ENCODE results near the gene CCDC187. TPM values are rescaled to one million over a fixed set of nuclear protein-coding genes. Genes with fewer than 3 reads are reported as not detected.
"Not testable (repeated sequence)": the region's sequence is repeated elsewhere in the genome, so short reads cannot be mapped to it uniquely, and the experiment has no call there.

The CCDC187 gene
- polyA plus RNA-seq, 3 donors, result not detected

DNA sequence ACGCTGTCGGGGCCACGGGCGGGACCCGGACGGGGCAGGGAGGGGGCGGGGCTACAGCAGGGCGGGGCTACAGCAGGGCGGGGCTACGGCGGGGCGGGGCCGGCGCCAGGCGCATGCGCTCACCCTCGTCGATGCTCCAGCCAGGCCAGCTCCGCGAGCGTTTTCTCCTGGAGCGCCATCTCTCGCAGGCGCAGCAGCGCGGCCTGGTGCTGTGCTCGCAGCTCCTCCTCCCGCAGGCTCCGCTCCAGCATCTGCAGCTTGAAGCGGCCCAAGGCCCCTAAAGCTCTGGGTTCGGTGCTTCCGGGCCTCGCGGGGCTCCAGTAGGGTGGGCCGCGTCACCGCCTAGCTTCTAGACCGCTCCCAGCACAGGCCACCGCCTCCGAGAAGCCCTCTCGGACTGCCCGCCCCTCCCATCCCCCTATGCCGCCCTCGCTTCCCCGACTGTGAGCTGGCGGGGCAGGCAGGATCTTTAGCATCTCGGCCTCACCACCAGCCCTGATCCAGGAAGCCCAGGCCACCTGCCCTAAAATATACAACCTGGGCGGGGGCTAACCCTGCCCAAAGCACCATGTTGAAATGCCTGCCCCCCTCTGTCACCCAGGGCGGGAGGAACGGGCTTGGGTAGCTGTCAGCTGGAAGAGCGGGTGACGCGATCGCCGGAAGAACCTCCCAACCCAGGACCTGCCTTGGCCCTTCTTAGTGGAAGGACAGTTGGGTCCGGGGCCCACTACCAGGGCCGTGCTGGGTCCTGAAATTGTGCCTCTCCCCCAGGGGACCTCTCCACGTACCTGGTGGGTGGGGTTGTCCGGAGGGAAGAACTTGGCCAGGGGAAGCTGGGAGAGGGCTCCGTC, 36.4 kb downstream of the CCDC187 start:
- peak; percentile 76 to 80 (median 80) for DNase-seq
- TF ChIP-seq, protein P1, sequence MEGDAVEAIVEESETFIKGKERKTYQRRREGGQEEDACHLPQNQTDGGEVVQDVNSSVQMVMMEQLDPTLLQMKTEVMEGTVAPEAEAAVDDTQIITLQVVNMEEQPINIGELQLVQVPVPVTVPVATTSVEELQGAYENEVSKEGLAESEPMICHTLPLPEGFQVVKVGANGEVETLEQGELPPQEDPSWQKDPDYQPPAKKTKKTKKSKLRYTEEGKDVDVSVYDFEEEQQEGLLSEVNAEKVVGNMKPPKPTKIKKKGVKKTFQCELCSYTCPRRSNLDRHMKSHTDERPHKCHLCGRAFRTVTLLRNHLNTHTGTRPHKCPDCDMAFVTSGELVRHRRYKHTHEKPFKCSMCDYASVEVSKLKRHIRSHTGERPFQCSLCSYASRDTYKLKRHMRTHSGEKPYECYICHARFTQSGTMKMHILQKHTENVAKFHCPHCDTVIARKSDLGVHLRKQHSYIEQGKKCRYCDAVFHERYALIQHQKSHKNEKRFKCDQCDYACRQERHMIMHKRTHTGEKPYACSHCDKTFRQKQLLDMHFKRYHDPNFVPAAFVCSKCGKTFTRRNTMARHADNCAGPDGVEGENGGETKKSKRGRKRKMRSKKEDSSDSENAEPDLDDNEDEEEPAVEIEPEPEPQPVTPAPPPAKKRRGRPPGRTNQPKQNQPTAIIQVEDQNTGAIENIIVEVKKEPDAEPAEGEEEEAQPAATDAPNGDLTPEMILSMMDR (IDR thresholded peaks at IDR 0.05), result peak; percentile 18
- H4K20me1 ChIP-seq (ENCODE audit: insufficient read depth, low read length), result no peaks in the 10 kb centered on the region
- H3K4me2 ChIP-seq (replicated peaks; ENCODE audit: extremely low read depth, low read length, poor library complexity, severe bottlenecking), result peak overlapping the region; percentile 92
- H3K9me3 Mint-ChIP-seq, result peaks cover 0 to 4% (median 0%) of the 10 kb centered on the region in 7 donors
- H2AFZ ChIP-seq (ENCODE audit: insufficient read depth, low read depth, low read length, poor library complexity, severe bottlenecking), result peak overlapping the region; percentile 86
- H3K9me3 ChIP-seq (replicated peaks in 1 of 2; ENCODE audit: control insufficient read depth in 1 of 2, insufficient read depth in 1 of 2, low read length in 2 of 2), result no peaks in the 10 kb centered on the region
- peaks cover 17 to 29% of the 10 kb centered on the region in 2 donors for H3K4me1 ChIP-seq (ENCODE audit: control insufficient read depth in 1 of 2, insufficient read depth in 2 of 2, low read length in 2 of 2)
- H3K27me3 ChIP-seq (ENCODE audit: control insufficient read depth in 2 of 2, insufficient read depth in 2 of 2, low read length in 2 of 2), result peaks cover 0 to 4% of the 10 kb centered on the region in 2 donors
- peak overlapping the region; percentile 42 to 77 (median 57) for H3K4me3 ChIP-seq (replicated peaks in 1 of 3; ENCODE audit: low read depth in 2 of 3, low read length in 3 of 3)
- WGBS (ENCODE audit: insufficient coverage), result 5% methylated on average over 50 of the region's 60 CpGs
- no peaks in the 10 kb centered on the region for H3K79me2 ChIP-seq (ENCODE audit: insufficient read depth, low read length)
- peak overlapping the region; percentile 80 to 84 for H3K4me3 Mint-ChIP-seq
- no peaks in the 10 kb centered on the region for H3K36me3 Mint-ChIP-seq
- no peaks in the 10 kb centered on the region for H3K36me3 ChIP-seq (replicated peaks in 1 of 2; ENCODE audit: control insufficient read depth in 1 of 2, insufficient read depth in 2 of 2, low read length in 2 of 2)
- peak overlapping the region; percentile 48 to 56 for H3K27ac ChIP-seq (ENCODE audit: low read depth in 1 of 2, low read length in 2 of 2)
- intact Hi-C loops (cut with micrococcal nuclease), result loop anchor here in 1 of 2 donors (2.0 kb wide), 1 partner anchor 21 kb away; no protein-coding TSS in a partner anchor
- H3K9ac ChIP-seq (ENCODE audit: insufficient read depth, low read length, poor library complexity, severe bottlenecking), result peak overlapping the region; percentile 64
- peaks cover 20% of the 10 kb centered on the region for H3K4me1 Mint-ChIP-seq
- H3K27ac Mint-ChIP-seq, result peak overlapping the region in 6 of 7 donors; percentile 15 to 77 (median 51)
- H3K27me3 Mint-ChIP-seq (ENCODE audit: low read depth in 3 of 3), result peaks cover 4 to 15% (median 14%) of the 10 kb centered on the region in 3 donors

GRCh38 chr9:136266641-136267040, 37.3 kb downstream of the CCDC187 start:
- not testable (repeated sequence) for H4K20me1 ChIP-seq (ENCODE audit: insufficient read depth, low read length); H3K27ac ChIP-seq (ENCODE audit: low read depth in 1 of 2, low read length in 2 of 2); H3K9me3 ChIP-seq (replicated peaks in 1 of 2; ENCODE audit: control insufficient read depth in 1 of 2, insufficient read depth in 1 of 2, low read length in 2 of 2); DNase-seq; H3K36me3 ChIP-seq (replicated peaks in 1 of 2; ENCODE audit: control insufficient read depth in 1 of 2, insufficient read depth in 2 of 2, low read length in 2 of 2); H3K36me3 Mint-ChIP-seq; H3K9me3 Mint-ChIP-seq; H3K27me3 ChIP-seq (ENCODE audit: control insufficient read depth in 2 of 2, insufficient read depth in 2 of 2, low read length in 2 of 2); H3K79me2 ChIP-seq (ENCODE audit: insufficient read depth, low read length)
- Histone ChIP-seq H3K9ac (ENCODE audit: insufficient read depth, low read length, poor library complexity, severe bottlenecking) (peak overlapping the region; percentile 64), H3K4me1 (ENCODE audit: control insufficient read depth in 1 of 2, insufficient read depth in 2 of 2, low read length in 2 of 2) (peaks cover 17 to 29% of the 10 kb centered on the region in 2 donors), H2AFZ (ENCODE audit: insufficient read depth, low read depth, low read length, poor library complexity, severe bottlenecking) (peak overlapping the region; percentile 86), H3K4me3 (replicated peaks in 1 of 3; ENCODE audit: low read depth in 2 of 3, low read length in 3 of 3) (peak overlapping the region; percentile 14 to 77 (median 25)), H3K4me2 (replicated peaks; ENCODE audit: extremely low read depth, low read length, poor library complexity, severe bottlenecking) (peak overlapping the region; percentile 92)
- H3K27ac Mint-ChIP-seq, result peak overlapping the region in 4 of 7 donors; percentile 5 to 77 (median 42)
- intact Hi-C loops (cut with micrococcal nuclease), result loop anchor here in 1 of 2 donors (2.0 kb wide), 1 partner anchor 20 kb away; no protein-coding TSS in a partner anchor
- H3K4me3 Mint-ChIP-seq, result peak overlapping the region; percentile 80 to 84
- peaks cover 4 to 14% (median 10%) of the 10 kb centered on the region in 3 donors for H3K27me3 Mint-ChIP-seq (ENCODE audit: low read depth in 3 of 3)
- WGBS (ENCODE audit: insufficient coverage), result 90% methylated on average over 9 of the region's 18 CpGs
- H3K4me1 Mint-ChIP-seq, result peaks cover 20% of the 10 kb centered on the region
